GM12878 (cell line): ENCODE measurements around the gene WNT11. TPM values are rescaled to one million over a fixed set of nuclear protein-coding genes. Genes with fewer than 3 reads are reported as not detected.
A peak's percentile ranks its signal among the peaks of the same experiment; 100 is the strongest.

ENCODE experiments used
- ATAC-seq: fragments of 200-7000 bp; cut with Tn5 transposase; 3 replicates; pipeline ENCODE4 v1.9.1; 2020; ENCODE audit warnings: mild to moderate bottlenecking, moderate library complexity
- BruUV-seq: library from RNA; stranded (reverse); fragments of 400-500 nt; replicated peaks from 2 replicates; lab custom pipeline; 2021; lab: Mats Ljungman, UMichigan
- CTCF ChIA-PET: fragments of 300-600 bp; sonication (Branson Sonifier 250); formaldehyde crosslinking; extraction: SDS; loops from one replicate; lab custom pipeline; 2021; ENCODE audit warnings: inconsistent platforms; lab: Yijun Ruan, JAX
- POLR2A ChIA-PET: fragments of 350-600 bp; formaldehyde crosslinking; extraction: SDS; loops from one replicate; lab custom pipeline; 2021; ENCODE audit warnings: inconsistent platforms; lab: Charles Lee
- RAD21 ChIA-PET: fragments of 300-600 bp; sonication (Branson Sonifier 250); formaldehyde crosslinking; loops from one replicate; lab custom pipeline; 2023; ENCODE audit warnings: antibody characterized with exemption; ENCODE audit not compliant: unreplicated experiment; lab: Charles Lee
- SMC1A ChIA-PET: fragments of 300-600 bp; sonication (Branson Sonifier 250); formaldehyde crosslinking; loops from one replicate; lab custom pipeline; 2023; ENCODE audit not compliant: unreplicated experiment, uncharacterized antibody; lab: Charles Lee
- DNase-seq: peaks from one replicate; pipeline ENCODE4 v3.0.0-alpha.2; 2011; ENCODE audit warnings: low read depth, low spot score
- FAIRE-seq: peaks from 3 replicates; lab custom pipeline; 2011; peaks lifted over from hg19 to GRCh38; lab: Jason Lieb, UNC
- H2AFZ ChIP-seq: 2 replicates; pipeline ENCODE4 v1.6.0; 2011; ENCODE audit warnings: low read depth, low read length, control low read depth; ENCODE audit not compliant: control insufficient read depth
- H3K27ac ChIP-seq: 2 replicates; pipeline ENCODE4 v1.5.1; 2011; ENCODE audit warnings: control low read depth; ENCODE audit not compliant: control insufficient read depth, insufficient read depth
- H3K27me3 ChIP-seq, 2 experiments: replicated peaks in 1 of 2; 2 replicates each; pipeline versions ENCODE4 v1.6.0 to v1.6.1; 2011; ENCODE audit warnings: low read length in 1 of 2; ENCODE audit not compliant: control insufficient read depth in 2 of 2, insufficient read depth in 2 of 2
- H3K36me3 ChIP-seq, 2 experiments: 2 replicates each; pipeline ENCODE4 v1.5.1; 2011; ENCODE audit warnings: low read length in 1 of 2; ENCODE audit not compliant: control insufficient read depth in 2 of 2, insufficient read depth in 2 of 2
- H3K4me1 ChIP-seq: 2 replicates; pipeline ENCODE4 v1.6.1; 2011; ENCODE audit warnings: mild to moderate bottlenecking, low read length, moderate library complexity, mixed read lengths; ENCODE audit not compliant: control insufficient read depth, insufficient read depth
- H3K4me2 ChIP-seq: 2 replicates; pipeline ENCODE4 v1.6.0; 2011; ENCODE audit warnings: control low read depth; ENCODE audit not compliant: control insufficient read depth, insufficient read depth
- H3K4me3 ChIP-seq: fragments of 200-600 bp; sonication (generic); 2 replicates; pipeline ENCODE4 v1.5.1; 2016
- H3K79me2 ChIP-seq: 2 replicates; pipeline ENCODE4 v1.6.0; 2011; ENCODE audit warnings: low read length; ENCODE audit not compliant: control insufficient read depth, insufficient read depth
- H3K9ac ChIP-seq: 2 replicates; pipeline ENCODE4 v1.8.0; 2011; ENCODE audit warnings: low read length, control low read depth, mixed read lengths; ENCODE audit not compliant: control insufficient read depth, insufficient read depth
- H3K9me3 ChIP-seq: replicated peaks from 3 replicates; pipeline ENCODE4 v1.5.1; 2011; ENCODE audit warnings: mild to moderate bottlenecking, low read length; ENCODE audit not compliant: control insufficient read depth, insufficient read depth
- H4K20me1 ChIP-seq: 2 replicates; pipeline ENCODE4 v1.6.0; 2011; ENCODE audit not compliant: control insufficient read depth, insufficient read depth
- CEBPB ChIP-seq, 2 experiments: fragments of 150-350 bp in 1 of 2; IDR thresholded peaks; 2 replicates each; pipeline ENCODE4 v1.6.1; 2012 to 2014; ENCODE audit warnings: low read depth in 2 of 2, low read length in 2 of 2, borderline replicate concordance in 1 of 2, inconsistent platforms in 1 of 2
- CHD1 ChIP-seq: IDR thresholded peaks from 2 replicates; pipeline ENCODE4 v1.6.1; 2012; ENCODE audit warnings: low read depth, low read length, improper control_type of control experiment
- ESRRA ChIP-seq: IDR thresholded peaks from 2 replicates; pipeline ENCODE4 v1.6.1; 2012; ENCODE audit warnings: mild to moderate bottlenecking, low read length, improper control_type of control experiment
- FOS ChIP-seq: IDR thresholded peaks from 3 replicates; pipeline ENCODE4 v1.6.1; 2011; ENCODE audit warnings: borderline replicate concordance; ENCODE audit not compliant: insufficient read length; ENCODE audit errors: extremely low read depth
- HDAC6 ChIP-seq: fragments of 200-600 bp; sonication (generic); IDR thresholded peaks from one replicate; pipeline ENCODE4 v1.8.0; 2017; ENCODE audit warnings: antibody characterized with exemption; ENCODE audit not compliant: unreplicated experiment
- NR2F1 ChIP-seq: fragments of 450-650 bp; conservative IDR thresholded peaks from 2 replicates; pipeline ENCODE4 v1.6.1; 2017; ENCODE audit warnings: mild to moderate bottlenecking
- SREBF1 ChIP-seq: IDR thresholded peaks from 2 replicates; pipeline ENCODE4 v1.6.1; 2012; ENCODE audit warnings: mild to moderate bottlenecking, low read length
- WGBS: methylation state at CpG from one replicate; pipeline ENCODE4 v1.1.6; 2016; ENCODE audit warnings: low lambda C conversion rate; ENCODE audit not compliant: insufficient replicate concordance, insufficient coverage; ENCODE audit errors: missing lambda C conversion rate; 5-methylcytosine and 5-hydroxymethylcytosine counted together
- in situ Hi-C: fragments of 300-500 bp; cut with MboI; formaldehyde crosslinking; loops from 9 replicates; pipeline ENCODE4 v1.14.3; 2018; ENCODE audit warnings: mixed read lengths
- intact Hi-C: fragments of 100-400 bp; cut with micrococcal nuclease; formaldehyde crosslinking; loops from one replicate; pipeline ENCODE4 v1.14.2; 2022; ENCODE audit not compliant: unreplicated experiment
- polyA plus RNA-seq, 11 experiments: library from polyadenylated mRNA; depleted of rRNA in 4 of 11; unstranded in 6 of 11; stranded (reverse) in 5 of 11; fragments of >200 nt; fragmentation: Nextera tagmentation in 4 of 11; fragmentation: Illumina TruSeq in 1 of 11; extraction: Ambion mirVana in 4 of 11; extraction: Trizol in 1 of 11; gene quantifications; 1 replicate in 1 of 11; 2 replicates in 10 of 11; pipeline versions ENCODE4 v1.2.1 to v1.2.3, GENCODE V29; 2011 to 2016; ENCODE audit warnings: inconsistent platforms in 2 of 11, missing spikeins in 2 of 11, low read depth in 1 of 11
- total RNA-seq, 4 experiments: library from RNA; depleted of rRNA in 3 of 4; stranded (reverse); fragments of >200 nt in 3 of 4; fragmentation: Illumina TruSeq in 1 of 4; extraction: Trizol in 1 of 4; gene quantifications; 2 replicates each; pipeline versions ENCODE4 v1.2.1 to v1.2.3, GENCODE V29; 2013 to 2021
- TF ChIP-seq, protein P1 (sequence below): fragments of 450-650 bp; IDR thresholded peaks from 2 replicates; pipeline ENCODE4 v1.6.1; 2017; ENCODE audit warnings: mild to moderate bottlenecking, low read depth, inconsistent platforms; ENCODE audit not compliant: poor library complexity, severe bottlenecking
- TF ChIP-seq, protein P2 (sequence below), 3 experiments: IDR thresholded peaks in 2 of 3; conservative IDR thresholded peaks in 1 of 3; 2 replicates each; pipeline ENCODE4 v1.5.1; 2011; ENCODE audit warnings: low read depth in 3 of 3, low read length in 3 of 3, mild to moderate bottlenecking in 3 of 3, control low read depth in 2 of 3, moderate library complexity in 2 of 3, inconsistent platforms in 1 of 3, mixed read lengths in 1 of 3; ENCODE audit not compliant: control insufficient read depth in 2 of 3, insufficient read depth in 1 of 3; ENCODE audit errors: extremely low read depth in 1 of 3
- TF ChIP-seq, protein P3 (sequence below): IDR thresholded peaks from 2 replicates; pipeline ENCODE4 v1.6.1; 2011; ENCODE audit warnings: borderline replicate concordance, low read depth, mild to moderate bottlenecking, moderate library complexity, mixed read lengths, low read length; ENCODE audit not compliant: insufficient read depth; ENCODE audit errors: extremely low read length
- TF ChIP-seq, protein P4 (sequence below): fragments of 450-650 bp; IDR thresholded peaks from 2 replicates; pipeline ENCODE4 v1.6.1; 2017; ENCODE audit warnings: low read depth, mild to moderate bottlenecking, moderate library complexity

WNT11 gene
- total and polyA plus RNA-seq, 10 of the 15 experiments (the other 5 are each of a cell fraction or from before 2014, with no cell fraction given) = 0.05 to 0.19 TPM; not detected in 8

DNA sequence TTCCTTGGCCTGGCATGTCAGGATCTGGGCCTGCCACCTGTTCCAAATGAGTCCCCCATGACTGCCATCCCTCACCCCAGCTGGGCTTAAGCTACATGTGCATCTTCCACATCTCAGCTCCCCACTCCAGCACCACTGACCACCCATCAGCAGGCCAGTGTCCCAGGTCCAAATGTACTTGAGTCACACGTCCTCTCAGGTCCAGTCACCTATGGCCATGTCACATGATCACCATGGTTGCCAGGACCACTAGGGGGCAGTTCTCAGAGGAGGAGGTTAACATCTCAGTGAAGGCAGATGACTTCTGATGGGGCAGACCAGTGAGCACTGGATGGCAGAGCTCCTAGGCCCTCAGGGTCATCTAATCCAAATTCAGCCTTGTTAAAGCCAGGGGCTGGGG is 41.9 kb upstream of the WNT11 start:
- intact Hi-C loops = no loop called here
- no TSS peak for BruUV-seq
- Histone ChIP-seq H4K20me1 (no peaks in the 10 kb centered on the region; the same call in 1 of the 2 replicates), H2AFZ (no peak overlapping the region), H3K9me3 (peaks cover 16% of the 10 kb centered on the region), H3K27me3 (peaks cover 0 to 5% of the 10 kb centered on the region in 2 experiments; a peak in 1 of 4 replicates), H3K4me2 (no peak overlapping the region), H3K79me2 (no peaks in the 10 kb centered on the region), H3K4me1 (no peaks in the 10 kb centered on the region), H3K9ac (no peak overlapping the region), H3K4me3 (no peak overlapping the region), H3K36me3 (no peaks in the 10 kb centered on the region), H3K27ac (no peak overlapping the region)
- WGBS = 0% methylated on average over 1 of the region's 1 CpG
- ChIA-PET RAD21 (no interaction called here), SMC1A (interaction anchor here (0.5 to 1.4 kb wide), 3 partner anchors 22 to 1468 kb away, joined by 3 to 4 read pairs (median 3); no protein-coding TSS in a partner anchor), CTCF (no interaction called here), POLR2A (no interaction called here)
- in situ Hi-C loops = no loop called here
- TF ChIP-seq, protein P1, sequence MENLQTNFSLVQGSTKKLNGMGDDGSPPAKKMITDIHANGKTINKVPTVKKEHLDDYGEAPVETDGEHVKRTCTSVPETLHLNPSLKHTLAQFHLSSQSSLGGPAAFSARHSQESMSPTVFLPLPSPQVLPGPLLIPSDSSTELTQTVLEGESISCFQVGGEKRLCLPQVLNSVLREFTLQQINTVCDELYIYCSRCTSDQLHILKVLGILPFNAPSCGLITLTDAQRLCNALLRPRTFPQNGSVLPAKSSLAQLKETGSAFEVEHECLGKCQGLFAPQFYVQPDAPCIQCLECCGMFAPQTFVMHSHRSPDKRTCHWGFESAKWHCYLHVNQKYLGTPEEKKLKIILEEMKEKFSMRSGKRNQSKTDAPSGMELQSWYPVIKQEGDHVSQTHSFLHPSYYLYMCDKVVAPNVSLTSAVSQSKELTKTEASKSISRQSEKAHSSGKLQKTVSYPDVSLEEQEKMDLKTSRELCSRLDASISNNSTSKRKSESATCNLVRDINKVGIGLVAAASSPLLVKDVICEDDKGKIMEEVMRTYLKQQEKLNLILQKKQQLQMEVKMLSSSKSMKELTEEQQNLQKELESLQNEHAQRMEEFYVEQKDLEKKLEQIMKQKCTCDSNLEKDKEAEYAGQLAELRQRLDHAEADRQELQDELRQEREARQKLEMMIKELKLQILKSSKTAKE = no peak
- TF ChIP-seq, protein P2, sequence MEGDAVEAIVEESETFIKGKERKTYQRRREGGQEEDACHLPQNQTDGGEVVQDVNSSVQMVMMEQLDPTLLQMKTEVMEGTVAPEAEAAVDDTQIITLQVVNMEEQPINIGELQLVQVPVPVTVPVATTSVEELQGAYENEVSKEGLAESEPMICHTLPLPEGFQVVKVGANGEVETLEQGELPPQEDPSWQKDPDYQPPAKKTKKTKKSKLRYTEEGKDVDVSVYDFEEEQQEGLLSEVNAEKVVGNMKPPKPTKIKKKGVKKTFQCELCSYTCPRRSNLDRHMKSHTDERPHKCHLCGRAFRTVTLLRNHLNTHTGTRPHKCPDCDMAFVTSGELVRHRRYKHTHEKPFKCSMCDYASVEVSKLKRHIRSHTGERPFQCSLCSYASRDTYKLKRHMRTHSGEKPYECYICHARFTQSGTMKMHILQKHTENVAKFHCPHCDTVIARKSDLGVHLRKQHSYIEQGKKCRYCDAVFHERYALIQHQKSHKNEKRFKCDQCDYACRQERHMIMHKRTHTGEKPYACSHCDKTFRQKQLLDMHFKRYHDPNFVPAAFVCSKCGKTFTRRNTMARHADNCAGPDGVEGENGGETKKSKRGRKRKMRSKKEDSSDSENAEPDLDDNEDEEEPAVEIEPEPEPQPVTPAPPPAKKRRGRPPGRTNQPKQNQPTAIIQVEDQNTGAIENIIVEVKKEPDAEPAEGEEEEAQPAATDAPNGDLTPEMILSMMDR (IDR thresholded peaks at IDR 0.05 in 2 of 3, conservative IDR thresholded peaks at IDR 0.05 in 1 of 3; ENCODE audit: control insufficient read depth in 2 of 3, extremely low read depth in 1 of 3, insufficient read depth in 1 of 3, low read depth in 3 of 3, low read length in 3 of 3) = peak in 2 of 3 experiments; percentile 22 to 39; a peak in 2 of 6 replicates
- no peak for TF ChIP-seq CEBPB (IDR thresholded peaks at IDR 0.05; ENCODE audit: borderline replicate concordance in 1 of 2, low read depth in 2 of 2, low read length in 2 of 2)
- TF ChIP-seq CHD1 = no peak
- no peak for TF ChIP-seq ESRRA
- TF ChIP-seq SREBF1 = no peak
- TF ChIP-seq FOS = no peak
- TF ChIP-seq, protein P3, sequence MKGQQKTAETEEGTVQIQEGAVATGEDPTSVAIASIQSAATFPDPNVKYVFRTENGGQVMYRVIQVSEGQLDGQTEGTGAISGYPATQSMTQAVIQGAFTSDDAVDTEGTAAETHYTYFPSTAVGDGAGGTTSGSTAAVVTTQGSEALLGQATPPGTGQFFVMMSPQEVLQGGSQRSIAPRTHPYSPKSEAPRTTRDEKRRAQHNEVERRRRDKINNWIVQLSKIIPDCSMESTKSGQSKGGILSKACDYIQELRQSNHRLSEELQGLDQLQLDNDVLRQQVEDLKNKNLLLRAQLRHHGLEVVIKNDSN = peak; percentile 48
- no peak for TF ChIP-seq NR2F1
- TF ChIP-seq HDAC6 = no peak
- TF ChIP-seq, protein P4, sequence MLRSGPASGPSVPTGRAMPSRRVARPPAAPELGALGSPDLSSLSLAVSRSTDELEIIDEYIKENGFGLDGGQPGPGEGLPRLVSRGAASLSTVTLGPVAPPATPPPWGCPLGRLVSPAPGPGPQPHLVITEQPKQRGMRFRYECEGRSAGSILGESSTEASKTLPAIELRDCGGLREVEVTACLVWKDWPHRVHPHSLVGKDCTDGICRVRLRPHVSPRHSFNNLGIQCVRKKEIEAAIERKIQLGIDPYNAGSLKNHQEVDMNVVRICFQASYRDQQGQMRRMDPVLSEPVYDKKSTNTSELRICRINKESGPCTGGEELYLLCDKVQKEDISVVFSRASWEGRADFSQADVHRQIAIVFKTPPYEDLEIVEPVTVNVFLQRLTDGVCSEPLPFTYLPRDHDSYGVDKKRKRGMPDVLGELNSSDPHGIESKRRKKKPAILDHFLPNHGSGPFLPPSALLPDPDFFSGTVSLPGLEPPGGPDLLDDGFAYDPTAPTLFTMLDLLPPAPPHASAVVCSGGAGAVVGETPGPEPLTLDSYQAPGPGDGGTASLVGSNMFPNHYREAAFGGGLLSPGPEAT = no peak
- ATAC-seq (peak; percentile 35; the same call in 1 of the 3 replicates), DNase-seq (no peak), FAIRE-seq (no peak)
